Stimulated activated CD4-positive, alpha-beta T cell treated with anti-CD3 and anti-CD28 coated beads, Interleukin-12 subunit alpha, Interleukin-12 subunit beta, amount 100 ng/mL, for 4 hours (primary cell): ENCODE measurements around the gene TTC3.
"Not testable (repeated sequence)": the region's sequence is repeated elsewhere in the genome, so short reads cannot be mapped to it uniquely, and the experiment has no call there.

Experiments
- DNase-seq: peaks from one replicate; pipeline ENCODE4 v3.0.0-alpha.2; 2020

Gene TTC3

GRCh38 chr21:37197746-37198145, 124.7 kb downstream of the TTC3 start:
- DNase-seq: no peak

DNA sequence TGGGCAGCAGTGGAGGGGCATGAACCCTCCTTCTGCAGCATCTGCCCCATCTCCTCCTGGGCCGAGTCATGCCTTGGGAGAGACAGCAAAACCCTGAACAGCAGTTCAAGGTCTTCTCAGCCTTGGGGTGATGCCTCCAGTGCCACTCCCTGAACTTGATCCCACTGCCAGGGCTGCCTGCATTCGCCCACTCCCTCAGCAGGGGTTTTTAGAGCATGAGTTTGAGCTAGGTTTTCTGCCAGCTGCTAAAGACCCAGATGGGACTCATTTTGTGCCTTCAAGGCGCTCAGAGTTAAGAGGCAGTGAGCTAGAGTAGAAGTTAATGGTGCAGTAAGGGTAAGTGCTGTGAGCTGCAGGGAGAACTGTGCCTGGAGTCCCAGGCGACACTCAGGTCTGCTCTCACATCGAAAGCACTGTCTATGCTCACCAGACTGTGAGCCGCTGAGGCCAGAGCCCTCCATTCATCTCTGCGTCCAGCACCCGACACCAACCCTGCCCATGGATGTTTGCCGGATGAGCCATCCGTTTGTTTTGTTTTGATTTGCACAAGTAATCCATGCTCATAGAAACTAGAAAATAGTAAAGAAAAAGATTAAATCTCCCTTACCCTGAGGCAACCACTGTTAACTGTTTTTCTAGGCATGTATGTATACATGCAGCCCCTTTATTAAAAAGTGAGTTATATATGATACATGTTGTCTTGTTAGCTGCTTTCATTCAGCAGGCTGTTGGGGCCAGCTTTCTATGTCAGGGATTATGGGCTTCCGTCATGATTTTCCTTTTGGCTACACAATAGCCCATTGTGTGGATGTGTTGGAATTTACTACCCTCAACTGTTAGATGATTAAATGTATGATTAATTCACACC, 126.2 kb downstream of the TTC3 start:
- DNase-seq: no peak

DNA sequence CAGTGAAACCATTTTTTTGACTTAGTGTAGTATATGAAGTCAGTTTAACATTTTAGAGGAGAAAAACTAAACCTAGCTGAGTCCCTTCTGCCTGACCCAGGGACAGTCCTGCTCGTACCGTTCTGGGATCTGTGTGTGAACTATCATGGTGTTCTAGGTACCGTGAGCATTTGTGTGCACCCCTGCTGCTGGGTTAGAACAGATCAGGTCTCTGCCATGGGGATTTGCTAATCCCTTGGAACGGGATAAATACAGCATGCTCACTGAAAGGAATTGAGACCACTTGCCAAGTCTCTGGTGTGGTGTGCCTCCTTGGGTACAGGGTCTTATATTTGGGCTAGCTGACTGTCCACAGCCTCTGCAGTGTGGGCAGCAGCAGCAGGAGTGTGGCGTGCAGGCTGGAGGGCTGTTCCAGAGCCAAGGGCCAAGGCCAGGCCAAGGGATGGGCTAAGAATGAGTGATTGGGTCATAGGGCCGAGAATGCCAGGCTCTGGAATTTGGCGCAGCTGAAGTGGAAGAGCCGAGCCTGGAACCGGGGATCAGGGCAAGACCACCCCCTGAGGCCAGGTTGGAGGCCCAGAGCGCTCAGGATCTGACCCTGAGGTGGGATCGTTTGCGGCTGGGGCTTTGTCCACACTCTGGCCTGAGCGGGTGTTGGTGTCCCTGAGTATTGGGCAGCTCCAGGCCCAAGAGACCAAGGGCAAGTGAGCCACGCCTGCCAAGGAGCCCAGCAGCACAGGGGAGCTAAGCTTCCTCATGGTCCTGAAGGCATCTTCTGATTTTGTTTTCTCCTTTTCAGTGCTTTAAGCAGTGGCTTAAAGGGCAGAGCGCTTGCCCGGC, 127.8 kb downstream of the TTC3 start:
- DNase-seq: no peak

GRCh38 chr21:37202221-37203110, 129.4 kb downstream of the TTC3 start:
- DNase-seq: no peak

DNA sequence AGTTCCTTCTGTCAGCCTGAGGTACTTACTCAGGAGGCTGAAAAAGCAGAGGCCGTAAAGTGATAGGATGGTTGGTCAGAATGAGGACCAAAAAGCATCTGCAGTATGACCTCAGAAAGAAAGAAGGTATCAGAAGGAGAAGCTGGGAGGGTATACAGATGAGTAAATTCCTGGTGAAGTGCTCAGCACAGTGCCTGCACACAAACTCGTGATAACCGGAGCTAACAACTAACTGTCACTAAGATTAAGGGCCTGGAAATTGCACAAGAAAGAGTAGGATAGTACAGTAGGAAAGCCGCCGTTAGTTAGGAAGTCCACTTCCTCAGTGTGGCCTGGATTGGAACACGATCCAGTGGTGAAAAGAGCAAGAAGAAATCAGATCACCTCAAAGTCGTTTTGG, 131.5 kb downstream of the TTC3 start:
- no peak for DNase-seq

DNA sequence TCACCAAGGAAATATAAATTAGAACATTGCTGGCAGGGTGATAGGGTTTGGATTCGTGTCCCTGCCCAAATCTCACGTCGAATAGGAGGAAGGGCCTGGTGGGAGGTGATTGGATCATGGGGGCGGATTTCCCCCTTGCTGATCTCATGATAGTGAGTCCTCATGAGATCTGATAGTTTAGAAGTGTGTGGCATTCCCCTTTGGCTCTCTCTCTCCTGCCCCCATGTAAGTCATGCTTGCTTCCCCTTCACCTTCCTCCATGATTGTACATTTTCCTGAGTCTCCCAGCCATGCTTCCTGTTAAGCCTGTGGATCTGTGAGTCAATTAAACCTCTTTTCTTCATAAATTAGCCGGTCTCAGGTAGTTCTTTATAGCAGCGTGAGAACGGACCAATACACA, 133.4 kb downstream of the TTC3 start:
- no peak for DNase-seq

GRCh38 chr21:37207441-37208009, 134.5 kb downstream of the TTC3 start:
- DNase-seq: no peak

- no peak for DNase-seq
Observed at GRCh38 chr21:37208056-37208721, 135.1 kb downstream of the TTC3 start.

GRCh38 chr21:37208741-37209225, 135.7 kb downstream of the TTC3 start:
- DNase-seq: no peak

- no peak for DNase-seq
Observed at GRCh38 chr21:37210130-37210529, 137.1 kb downstream of the TTC3 start.

- no peak for DNase-seq
Observed at GRCh38 chr21:37210799-37211198, 137.7 kb downstream of the TTC3 start.

- no peak for DNase-seq
Observed at GRCh38 chr21:37214952-37215351, 141.9 kb downstream of the TTC3 start.

DNA sequence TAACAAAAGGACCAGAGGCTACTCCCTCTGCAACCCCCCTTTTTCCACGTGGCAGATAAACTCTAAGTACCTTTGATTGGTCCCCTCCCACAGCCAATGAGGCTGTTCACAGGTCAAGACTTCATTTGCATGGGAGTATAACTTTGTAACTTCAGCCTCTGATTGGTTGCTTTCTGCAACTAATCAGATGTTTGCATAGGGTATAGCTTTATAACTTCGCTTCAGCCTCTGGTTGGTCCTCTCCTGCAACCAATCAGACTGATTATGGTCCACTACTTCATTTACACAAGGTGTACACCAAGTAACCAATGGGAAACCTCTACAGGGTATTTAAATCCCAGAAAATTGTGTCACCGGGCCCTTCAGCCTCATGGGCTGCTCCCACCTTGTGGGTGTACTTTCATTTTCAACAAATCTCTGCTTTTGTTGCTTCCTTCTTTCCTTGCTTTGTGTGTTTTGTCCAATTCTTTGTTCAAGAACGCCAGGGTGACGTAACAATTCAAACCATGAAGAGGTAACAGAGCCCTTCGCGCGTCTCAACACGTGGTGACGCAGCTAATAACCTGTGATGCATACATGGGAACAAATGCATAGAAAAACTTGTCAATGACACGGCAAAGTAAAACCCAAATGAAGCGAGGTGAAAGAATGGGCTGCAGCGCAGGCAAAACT, 146.8 kb downstream of the TTC3 start:
- no peak for DNase-seq

- DNase-seq: peak; percentile 32
Observed at GRCh38 chr21:37220433-37220980, 147.5 kb downstream of the TTC3 start.

- DNase-seq: peak; percentile 97
Observed at GRCh38 chr21:37220981-37221664, 148.1 kb downstream of the TTC3 start.

DNA sequence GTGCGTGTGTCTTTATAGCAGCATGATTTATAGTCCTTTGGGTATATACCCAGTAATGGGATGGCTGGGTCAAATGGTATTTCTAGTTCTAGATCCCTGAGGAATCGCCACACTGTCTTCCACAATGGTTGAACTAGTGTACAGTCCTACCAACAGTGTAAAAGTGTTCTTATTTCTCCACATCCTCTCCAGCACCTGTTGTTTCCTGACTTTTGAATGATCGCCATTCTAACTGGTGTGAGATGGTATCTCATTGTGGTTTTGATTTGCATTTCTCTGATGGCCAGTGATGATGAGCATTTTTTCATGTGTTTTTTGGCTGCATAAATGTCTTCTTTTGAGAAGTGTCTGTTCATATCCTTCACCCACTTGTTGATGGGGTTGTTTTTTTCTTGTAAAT, 149.2 kb downstream of the TTC3 start:
- DNase-seq: not testable (repeated sequence)

DNA sequence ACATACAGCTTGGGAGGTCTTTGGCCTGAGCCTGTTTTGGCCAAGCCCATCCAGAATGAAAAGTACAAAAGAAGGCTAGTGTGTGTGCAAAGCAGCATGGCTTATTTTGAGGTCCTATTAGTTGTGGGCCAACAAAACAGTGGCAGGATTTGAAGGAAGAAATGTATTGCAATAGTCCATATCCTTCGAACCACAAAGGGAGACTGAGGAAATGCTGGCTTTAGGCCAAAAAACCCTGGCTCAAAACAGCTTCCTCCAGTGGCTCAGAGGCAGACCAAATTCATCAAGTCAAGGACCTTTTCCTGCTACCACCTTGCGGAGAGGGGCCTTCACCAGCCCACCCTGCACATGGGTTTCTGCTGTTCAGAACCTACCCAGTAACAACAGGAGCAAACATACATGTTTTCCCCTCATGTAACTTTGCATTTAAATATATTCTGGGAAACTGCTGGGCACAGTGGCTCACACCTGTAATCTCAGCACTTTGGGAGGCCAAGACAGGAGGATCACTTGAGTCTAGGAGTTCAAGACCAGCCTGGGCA, 150.8 kb downstream of the TTC3 start:
- no peak for DNase-seq

DNA sequence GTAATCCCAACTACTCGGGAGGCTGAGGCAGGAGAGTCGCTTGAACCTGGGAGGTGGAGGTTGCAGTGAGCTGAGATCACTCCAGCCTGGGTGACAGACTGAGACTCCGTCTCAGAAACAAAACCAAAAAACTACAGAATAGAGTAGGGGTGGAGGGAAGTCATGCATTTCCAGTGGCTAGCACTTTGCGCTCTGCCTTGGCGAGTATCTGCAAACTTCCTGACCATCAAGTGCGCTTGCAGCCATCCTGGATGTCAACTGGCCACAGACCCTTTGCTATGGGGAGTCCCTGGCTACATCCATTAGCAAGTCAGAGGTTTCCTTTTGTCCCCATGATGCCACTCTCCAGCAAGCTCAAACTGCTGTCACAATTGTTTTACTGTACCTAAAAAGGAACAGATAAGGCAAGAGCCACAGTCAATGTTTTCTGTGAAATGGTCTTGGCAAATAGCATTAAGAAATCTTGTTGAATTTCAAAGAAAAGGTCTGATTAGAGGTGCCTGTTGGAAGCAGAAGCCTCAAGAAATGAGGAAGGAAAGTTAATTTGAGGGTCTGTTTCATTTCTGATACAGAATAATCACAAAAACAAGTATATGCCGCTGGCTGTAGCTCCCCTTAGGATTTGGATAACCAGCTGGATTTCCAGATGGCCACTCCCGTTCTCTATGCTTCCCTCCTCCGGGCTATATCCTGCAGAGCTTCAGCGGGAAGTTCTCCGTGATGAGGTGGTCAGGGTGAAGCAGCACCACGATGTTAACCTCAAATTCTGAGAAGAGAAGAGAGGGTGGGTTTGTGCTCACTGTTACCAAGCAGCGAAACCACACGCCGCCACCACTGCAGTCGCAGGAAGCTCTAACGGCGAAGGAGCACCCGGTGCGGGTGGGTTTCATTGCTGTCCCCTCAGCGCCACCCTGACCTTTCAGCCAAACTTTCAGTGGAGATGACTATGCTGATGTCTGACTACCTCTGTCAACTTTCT, 152.1 kb downstream of the TTC3 start:
- peak; percentile 21 for DNase-seq
